ENCODE results near the gene DSG1.

Gene DSG1

GRCh38 chr18:31382107-31382506, 64.1 kb downstream of the DSG1 start:
- 91 to 96% methylated on average over 2 of the region's 2 CpGs for WGBS, 2 experiments
- Histone ChIP-seq H3K27ac (ENCODE audit: insufficient read depth, low read depth, low read length, poor library complexity, severe bottlenecking) (no peak overlapping the region), H3K27me3 (ENCODE audit: control insufficient read depth, insufficient read depth, low read length, poor library complexity, severe bottlenecking) (no peaks in the 10 kb centered on the region), H3K4me1 (ENCODE audit: control insufficient read depth, insufficient read depth, low read length) (no peaks in the 10 kb centered on the region), H3K4me3 (ENCODE audit: insufficient read depth, low read depth, low read length) (no peak overlapping the region), H3K36me3 (ENCODE audit: control insufficient read depth, insufficient read depth, low read length) (no peaks in the 10 kb centered on the region), H3K9me3 (ENCODE audit: control insufficient read depth, low read length) (no peaks in the 10 kb centered on the region)

- Histone ChIP-seq H3K4me1 (ENCODE audit: control insufficient read depth, insufficient read depth, low read length) (no peaks in the 10 kb centered on the region), H3K4me3 (ENCODE audit: insufficient read depth, low read depth, low read length) (no peak overlapping the region), H3K27me3 (ENCODE audit: control insufficient read depth, insufficient read depth, low read length, poor library complexity, severe bottlenecking) (no peaks in the 10 kb centered on the region), H3K9me3 (ENCODE audit: control insufficient read depth, low read length) (no peaks in the 10 kb centered on the region), H3K27ac (ENCODE audit: insufficient read depth, low read depth, low read length, poor library complexity, severe bottlenecking) (no peak overlapping the region), H3K36me3 (ENCODE audit: control insufficient read depth, insufficient read depth, low read length) (no peaks in the 10 kb centered on the region)
- 92 to 93% methylated on average over 6 of the region's 6 CpGs for WGBS, 2 experiments
Measured at GRCh38 chr18:31386741-31387140, 68.8 kb downstream of the DSG1 start.

- Histone ChIP-seq H3K4me3 (ENCODE audit: insufficient read depth, low read depth, low read length) (no peak overlapping the region), H3K36me3 (ENCODE audit: control insufficient read depth, insufficient read depth, low read length) (no peaks in the 10 kb centered on the region), H3K9me3 (ENCODE audit: control insufficient read depth, low read length) (no peaks in the 10 kb centered on the region), H3K4me1 (ENCODE audit: control insufficient read depth, insufficient read depth, low read length) (no peaks in the 10 kb centered on the region), H3K27me3 (ENCODE audit: control insufficient read depth, insufficient read depth, low read length, poor library complexity, severe bottlenecking) (no peaks in the 10 kb centered on the region), H3K27ac (ENCODE audit: insufficient read depth, low read depth, low read length, poor library complexity, severe bottlenecking) (no peak overlapping the region)
- 95 to 100% methylated on average over 1 to 3 of the region's 3 CpGs for WGBS, 2 experiments
Measured at GRCh38 chr18:31393286-31393685, 75.3 kb downstream of the DSG1 start.

GRCh38 chr18:31396796-31397612, 79.0 kb downstream of the DSG1 start:
- Histone ChIP-seq H3K27me3 (ENCODE audit: control insufficient read depth, insufficient read depth, low read length, poor library complexity, severe bottlenecking) (no peaks in the 10 kb centered on the region), H3K9me3 (ENCODE audit: control insufficient read depth, low read length) (no peaks in the 10 kb centered on the region), H3K4me3 (ENCODE audit: insufficient read depth, low read depth, low read length) (no peak overlapping the region), H3K36me3 (ENCODE audit: control insufficient read depth, insufficient read depth, low read length) (no peaks in the 10 kb centered on the region), H3K4me1 (ENCODE audit: control insufficient read depth, insufficient read depth, low read length) (no peaks in the 10 kb centered on the region), H3K27ac (ENCODE audit: insufficient read depth, low read depth, low read length, poor library complexity, severe bottlenecking) (no peak overlapping the region)
- 92 to 93% methylated on average over 5 of the region's 6 CpGs for WGBS, 2 experiments

- no peak overlapping the region for H3K4me3 ChIP-seq (ENCODE audit: insufficient read depth, low read depth, low read length)
- no peaks in the 10 kb centered on the region for H3K9me3 ChIP-seq (ENCODE audit: control insufficient read depth, low read length)
- H3K27ac ChIP-seq (ENCODE audit: insufficient read depth, low read depth, low read length, poor library complexity, severe bottlenecking) = no peak overlapping the region
- H3K27me3 ChIP-seq (ENCODE audit: control insufficient read depth, insufficient read depth, low read length, poor library complexity, severe bottlenecking) = no peaks in the 10 kb centered on the region
- 85 to 100% methylated on average over 2 of the region's 2 CpGs for WGBS, 2 experiments
- H3K4me1 ChIP-seq (ENCODE audit: control insufficient read depth, insufficient read depth, low read length) = no peaks in the 10 kb centered on the region
- no peaks in the 10 kb centered on the region for H3K36me3 ChIP-seq (ENCODE audit: control insufficient read depth, insufficient read depth, low read length)
Measured at GRCh38 chr18:31398191-31398590, 80.2 kb downstream of the DSG1 start.

GRCh38 chr18:31399306-31400032, 81.5 kb downstream of the DSG1 start:
- Histone ChIP-seq H3K27ac (ENCODE audit: insufficient read depth, low read depth, low read length, poor library complexity, severe bottlenecking) (no peak overlapping the region), H3K4me3 (ENCODE audit: insufficient read depth, low read depth, low read length) (no peak overlapping the region)

GRCh38 chr18:31401156-31402025, 83.4 kb downstream of the DSG1 start:
- Histone ChIP-seq H3K27ac (ENCODE audit: insufficient read depth, low read depth, low read length, poor library complexity, severe bottlenecking) (no peak overlapping the region), H3K4me3 (ENCODE audit: insufficient read depth, low read depth, low read length) (no peak overlapping the region), H3K27me3 (ENCODE audit: control insufficient read depth, insufficient read depth, low read length, poor library complexity, severe bottlenecking) (no peaks in the 10 kb centered on the region), H3K4me1 (ENCODE audit: control insufficient read depth, insufficient read depth, low read length) (no peaks in the 10 kb centered on the region), H3K36me3 (ENCODE audit: control insufficient read depth, insufficient read depth, low read length) (no peaks in the 10 kb centered on the region), H3K9me3 (ENCODE audit: control insufficient read depth, low read length) (no peaks in the 10 kb centered on the region)
- WGBS, 2 experiments = 90 to 96% methylated on average over 5 to 6 of the region's 6 CpGs

More at GRCh38 chr18:31399306-31400032, 81.5 kb downstream of the DSG1 start:
- WGBS, 2 experiments = 93 to 94% methylated on average over 5 to 6 of the region's 6 CpGs
- Histone ChIP-seq H3K4me1 (ENCODE audit: control insufficient read depth, insufficient read depth, low read length) (no peaks in the 10 kb centered on the region), H3K27me3 (ENCODE audit: control insufficient read depth, insufficient read depth, low read length, poor library complexity, severe bottlenecking) (no peaks in the 10 kb centered on the region), H3K36me3 (ENCODE audit: control insufficient read depth, insufficient read depth, low read length) (no peaks in the 10 kb centered on the region), H3K9me3 (ENCODE audit: control insufficient read depth, low read length) (no peaks in the 10 kb centered on the region)

- H3K27ac ChIP-seq (ENCODE audit: insufficient read depth, low read depth, low read length, poor library complexity, severe bottlenecking) = no peak overlapping the region
Measured at GRCh38 chr18:31402026-31402373, 84.0 kb downstream of the DSG1 start.

GRCh38 chr18:31403409-31403808, 85.4 kb downstream of the DSG1 start:
- WGBS, 2 experiments = 90% methylated on average over 1 to 2 of the region's 2 CpGs
- Histone ChIP-seq H3K27me3 (ENCODE audit: control insufficient read depth, insufficient read depth, low read length, poor library complexity, severe bottlenecking) (no peaks in the 10 kb centered on the region), H3K36me3 (ENCODE audit: control insufficient read depth, insufficient read depth, low read length) (no peaks in the 10 kb centered on the region), H3K4me1 (ENCODE audit: control insufficient read depth, insufficient read depth, low read length) (no peaks in the 10 kb centered on the region), H3K27ac (ENCODE audit: insufficient read depth, low read depth, low read length, poor library complexity, severe bottlenecking) (no peak overlapping the region), H3K9me3 (ENCODE audit: control insufficient read depth, low read length) (no peaks in the 10 kb centered on the region), H3K4me3 (ENCODE audit: insufficient read depth, low read depth, low read length) (no peak overlapping the region)

More at GRCh38 chr18:31402026-31402373, 84.0 kb downstream of the DSG1 start:
- no peaks in the 10 kb centered on the region for H3K36me3 ChIP-seq (ENCODE audit: control insufficient read depth, insufficient read depth, low read length)
- no peaks in the 10 kb centered on the region for H3K27me3 ChIP-seq (ENCODE audit: control insufficient read depth, insufficient read depth, low read length, poor library complexity, severe bottlenecking)
- H3K9me3 ChIP-seq (ENCODE audit: control insufficient read depth, low read length) = no peaks in the 10 kb centered on the region
- no peaks in the 10 kb centered on the region for H3K4me1 ChIP-seq (ENCODE audit: control insufficient read depth, insufficient read depth, low read length)
- H3K4me3 ChIP-seq (ENCODE audit: insufficient read depth, low read depth, low read length) = no peak overlapping the region

Data from ectodermal cell (in vitro differentiated cells).